T follicular helper cell (primary cell): ENCODE results near the gene PCED1B.

Source experiments
- DNase-seq: peaks from one replicate; pipeline ENCODE4 v3.0.0-alpha.2; 2020; ENCODE audit warnings: low read depth

PCED1B gene

DNA sequence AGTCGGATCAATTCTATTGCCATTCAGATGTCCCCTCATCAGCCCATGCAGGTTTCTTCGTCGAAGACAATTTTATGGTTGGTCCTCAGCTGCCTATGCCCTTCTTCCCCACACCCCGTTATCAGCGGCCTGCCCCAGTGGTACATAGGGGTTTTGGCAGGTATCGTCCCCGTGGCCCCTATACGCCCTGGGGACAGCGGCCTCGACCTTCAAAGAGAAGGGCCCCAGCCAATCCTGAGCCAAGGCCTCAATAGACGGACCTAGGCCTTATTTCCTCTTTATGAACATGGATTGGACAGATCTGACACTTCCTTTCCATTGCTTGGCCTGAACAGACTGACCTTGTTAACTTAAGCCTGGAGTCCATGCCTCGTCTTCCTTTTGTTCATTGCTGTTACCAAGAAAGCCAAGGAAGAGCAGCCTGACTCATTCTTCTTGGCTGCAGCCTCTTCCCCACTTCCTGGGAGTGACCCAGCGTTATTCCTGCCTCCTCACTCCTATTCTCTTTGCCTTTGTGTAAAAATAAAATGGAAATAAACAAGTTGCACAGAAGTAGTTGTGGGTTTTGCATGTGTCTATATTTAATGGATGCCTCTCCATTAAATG is 156.8 kb downstream of the PCED1B start:
- DNase-seq = no peak

DNA sequence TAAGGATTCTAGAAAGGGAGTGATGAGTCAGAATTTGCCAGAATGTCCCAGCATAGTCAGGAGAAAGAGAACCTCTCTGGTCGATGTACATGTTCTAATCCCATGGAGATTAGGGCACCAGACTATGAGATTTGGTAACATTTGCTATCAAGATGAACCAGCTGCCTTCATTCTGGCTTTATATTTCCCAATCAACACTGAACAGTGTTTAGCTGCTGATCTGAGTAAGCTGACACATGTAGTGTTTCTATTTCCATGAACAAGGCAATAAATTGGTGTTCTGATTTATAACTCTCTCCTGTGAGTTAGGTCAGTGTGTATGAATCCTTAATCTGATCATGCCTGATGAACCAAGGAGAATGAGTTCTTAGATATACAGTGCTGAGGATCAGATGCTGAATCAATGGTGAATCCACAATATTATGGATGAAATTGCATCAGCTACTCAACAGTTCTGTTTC is 158.4 kb downstream of the PCED1B start:
- DNase-seq = no peak

DNA sequence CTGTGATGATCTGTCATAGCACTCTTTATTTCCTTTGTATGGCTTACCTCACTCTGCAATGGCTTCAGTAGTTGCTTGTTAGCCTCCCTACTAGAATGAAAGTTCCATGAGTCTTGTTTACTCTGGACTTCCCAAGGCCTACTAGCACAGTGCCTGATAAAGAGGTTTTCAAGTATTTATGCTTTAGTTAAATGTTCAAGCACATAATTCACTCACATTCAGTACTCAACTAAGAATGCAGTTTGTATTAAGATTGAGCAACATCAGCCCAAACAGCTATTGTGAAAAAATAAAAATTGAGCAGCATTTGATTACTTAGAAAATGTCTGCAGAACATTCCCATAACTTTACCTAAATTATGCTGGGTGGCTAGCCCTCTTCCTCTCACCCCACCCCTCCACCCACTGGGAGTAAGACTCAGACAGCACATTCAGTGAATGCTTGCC is 159.3 kb downstream of the PCED1B start:
- no peak for DNase-seq

DNA sequence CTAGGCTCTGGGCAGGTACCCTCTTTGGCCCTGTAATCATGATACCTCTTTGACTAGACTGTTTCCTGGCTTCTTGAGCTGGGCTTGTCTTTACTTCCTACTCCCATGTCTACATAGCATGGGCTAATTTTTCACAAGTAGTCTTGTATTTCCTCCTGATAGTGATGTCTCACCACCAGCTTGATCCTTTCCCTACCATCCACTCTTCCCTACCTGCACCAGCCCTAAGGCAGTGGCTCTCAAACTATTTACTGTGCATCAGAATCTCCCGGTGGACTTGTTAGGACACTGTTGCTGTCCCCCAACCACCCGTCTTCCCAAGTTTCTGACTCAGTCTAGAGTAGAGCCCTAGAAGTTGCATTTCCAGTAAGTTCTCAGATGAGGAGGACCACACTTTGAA is 163.0 kb downstream of the PCED1B start:
- DNase-seq = no peak

DNA sequence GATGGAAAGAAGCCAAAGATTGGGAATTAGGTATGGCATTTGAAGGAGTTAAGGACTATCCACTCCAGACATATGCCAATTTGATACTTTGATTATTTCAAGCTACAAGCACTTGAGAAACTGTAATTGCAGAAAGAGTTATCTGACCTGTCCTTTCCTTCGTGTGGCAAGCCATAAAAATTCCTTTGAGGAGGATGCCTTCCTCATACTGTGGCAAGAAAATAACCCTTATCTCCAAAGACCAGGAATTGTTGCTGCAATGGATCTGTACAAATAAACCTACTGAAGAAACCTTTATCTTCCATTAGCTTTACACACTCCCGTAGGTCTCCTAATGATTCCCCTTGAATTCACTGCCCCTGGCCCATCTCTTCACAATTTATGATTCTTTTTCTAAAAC is 165.4 kb downstream of the PCED1B start:
- DNase-seq = no peak

DNA sequence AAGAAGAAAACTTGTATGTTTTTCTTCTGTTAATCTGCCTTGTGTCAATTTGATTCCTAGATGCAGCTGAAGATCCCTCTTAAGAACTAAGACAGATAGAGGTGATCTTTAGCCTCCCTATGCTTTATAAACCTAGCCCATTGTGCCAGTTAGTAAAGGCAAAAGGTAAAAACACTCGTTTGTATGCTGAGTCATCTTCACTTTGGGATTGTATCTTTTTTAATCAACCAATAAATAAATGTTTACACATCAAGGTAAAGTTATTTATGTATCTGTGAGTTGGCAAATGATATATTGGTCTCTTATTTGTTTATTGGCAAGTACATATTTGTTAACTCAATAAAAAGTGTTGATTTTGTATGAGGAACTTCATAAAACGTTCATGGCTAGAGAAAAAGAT is 166.2 kb downstream of the PCED1B start:
- DNase-seq = no peak

DNA sequence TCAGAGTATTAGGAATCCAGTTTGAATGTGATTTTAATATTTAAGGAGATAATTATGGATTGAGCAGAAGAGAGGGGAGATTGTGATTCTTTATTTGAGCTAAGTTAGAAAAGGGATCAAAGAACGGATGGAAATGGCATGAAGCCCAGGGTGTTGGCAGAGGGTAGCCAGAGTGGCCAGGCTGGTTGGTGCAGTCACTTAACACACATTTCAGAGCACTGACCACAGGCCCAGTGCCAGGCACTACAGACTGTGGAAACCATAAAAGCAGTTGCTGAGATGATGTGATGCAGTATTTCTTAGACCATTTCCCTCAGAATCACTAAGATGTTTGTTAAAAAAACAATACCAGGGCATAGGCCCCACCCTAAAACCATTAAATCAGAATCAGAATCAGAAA is 168.0 kb downstream of the PCED1B start:
- DNase-seq = no peak

DNA sequence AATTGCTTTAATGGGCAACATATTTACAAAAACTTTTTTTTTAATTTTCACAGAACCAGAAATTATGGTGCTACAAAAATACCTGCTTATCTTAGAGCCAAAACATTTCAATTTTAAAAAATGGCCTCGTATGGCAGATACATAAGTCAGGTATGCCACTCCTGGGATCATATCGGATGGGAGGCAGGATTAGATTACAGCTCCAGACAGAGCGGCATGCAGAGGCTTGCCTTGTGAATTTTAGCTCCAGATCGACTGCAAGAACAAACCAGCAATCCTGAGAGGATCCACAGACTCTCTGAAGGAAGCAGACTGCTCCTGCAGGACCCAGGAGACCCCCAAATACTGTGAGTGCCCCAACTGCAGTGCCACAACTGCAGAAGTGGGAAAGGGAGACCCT is 169.7 kb downstream of the PCED1B start:
- no peak for DNase-seq

DNA sequence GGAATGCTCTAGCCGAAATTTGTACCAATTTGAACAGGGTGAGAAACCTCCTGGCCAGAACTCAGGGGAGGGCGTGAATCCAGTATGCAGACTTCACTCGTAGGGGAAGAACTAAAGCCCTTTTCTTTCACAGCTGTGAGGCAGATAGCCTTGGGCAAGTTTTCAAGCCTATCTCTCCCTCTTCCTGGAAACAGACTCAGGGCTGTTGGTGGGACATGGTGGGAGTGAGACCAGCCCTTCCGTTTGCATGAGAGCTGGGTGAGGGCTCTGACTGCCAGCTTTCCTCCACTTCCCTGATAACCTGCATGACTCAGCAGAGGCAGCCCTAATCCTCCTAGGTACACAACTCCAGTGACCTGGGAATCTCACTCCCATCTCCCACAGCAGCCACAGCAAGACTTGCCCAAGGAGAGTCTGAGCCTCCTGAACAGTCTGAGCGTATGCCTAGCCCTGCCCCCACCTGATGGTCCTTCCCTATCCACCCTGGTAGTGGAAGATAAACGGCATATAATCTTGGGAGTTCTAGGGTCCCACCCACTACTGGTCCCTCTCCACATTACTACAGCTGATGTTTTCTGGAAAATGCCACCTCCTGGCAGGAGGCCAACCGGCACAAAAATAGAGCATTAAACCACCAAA is 170.4 kb downstream of the PCED1B start:
- no peak for DNase-seq

DNA sequence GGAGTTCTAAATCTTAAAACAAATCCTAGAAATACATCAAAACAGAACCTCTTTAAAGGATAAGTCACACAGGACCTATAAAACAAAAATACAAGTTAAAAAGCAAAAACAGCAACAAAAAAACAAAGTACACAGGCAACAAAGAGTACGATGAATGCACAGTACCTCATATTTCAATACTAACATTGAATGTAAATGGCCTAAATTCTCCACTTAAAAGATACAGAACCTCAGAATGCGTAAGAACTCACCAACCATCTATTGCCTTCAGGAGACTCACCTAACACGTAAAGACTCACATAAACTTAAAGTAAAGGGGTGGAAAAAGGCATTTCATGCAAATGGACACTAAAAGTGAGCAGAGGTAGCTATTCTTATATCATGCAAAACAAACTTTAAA is 172.5 kb downstream of the PCED1B start:
- DNase-seq = no peak

DNA sequence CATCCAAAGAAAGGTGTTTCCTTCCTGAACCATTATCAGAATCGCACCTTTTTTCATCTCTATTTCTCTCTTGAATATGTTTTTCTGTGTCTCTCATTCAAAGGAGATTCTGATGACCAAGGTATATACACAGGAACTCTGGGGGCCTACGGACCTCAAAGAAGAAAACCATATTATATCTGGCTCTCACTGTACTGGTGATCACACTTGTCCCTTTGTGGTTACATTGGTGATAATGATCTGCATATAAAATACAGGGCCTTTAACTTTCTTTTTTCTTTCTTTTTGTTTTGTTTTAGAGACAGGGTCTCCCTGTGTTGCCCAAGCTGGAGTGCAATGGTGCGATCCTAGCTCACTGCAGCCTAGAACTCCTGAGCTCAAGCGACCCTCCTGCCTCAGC is 185.5 kb downstream of the PCED1B start:
- no peak for DNase-seq

DNA sequence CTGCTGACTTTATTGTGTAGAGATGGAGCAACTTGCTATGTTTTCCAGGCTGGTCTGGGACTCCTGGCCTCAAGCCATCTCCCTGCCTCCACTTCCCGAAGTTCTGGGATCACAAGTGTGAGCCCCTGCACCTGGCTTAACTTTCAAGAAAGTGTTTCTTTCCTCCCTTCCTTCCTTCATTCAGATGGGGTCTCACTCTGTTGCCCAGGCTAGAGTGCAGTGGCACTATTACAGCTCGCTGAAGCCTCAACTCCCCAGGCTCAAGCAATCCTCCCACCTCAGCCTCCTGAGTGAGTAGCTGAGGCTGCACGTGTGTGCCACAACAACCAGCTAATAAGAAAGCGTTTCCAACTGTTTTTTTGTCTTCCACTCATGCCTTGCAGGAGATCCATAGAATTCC is 186.0 kb downstream of the PCED1B start:
- no peak for DNase-seq

DNA sequence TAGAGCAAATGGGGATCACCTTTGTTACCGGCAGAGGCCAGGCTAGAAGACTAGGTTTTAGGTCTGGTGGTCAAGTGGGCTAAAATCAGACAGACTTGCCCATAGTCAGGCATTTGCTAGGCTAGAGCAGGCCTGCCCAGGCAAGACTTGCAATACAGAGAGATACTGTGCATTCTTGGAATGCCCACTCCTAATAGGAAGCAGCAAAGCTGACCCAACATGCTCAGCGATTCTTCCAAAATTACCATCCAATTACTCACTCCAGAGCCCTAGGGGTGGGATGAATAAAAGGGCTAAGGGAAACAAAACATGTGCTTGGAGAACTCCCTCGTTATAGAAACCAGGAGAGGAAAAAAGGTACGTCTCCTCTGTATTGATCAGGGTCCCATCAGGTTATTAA is 188.2 kb downstream of the PCED1B start:
- no peak for DNase-seq

DNA sequence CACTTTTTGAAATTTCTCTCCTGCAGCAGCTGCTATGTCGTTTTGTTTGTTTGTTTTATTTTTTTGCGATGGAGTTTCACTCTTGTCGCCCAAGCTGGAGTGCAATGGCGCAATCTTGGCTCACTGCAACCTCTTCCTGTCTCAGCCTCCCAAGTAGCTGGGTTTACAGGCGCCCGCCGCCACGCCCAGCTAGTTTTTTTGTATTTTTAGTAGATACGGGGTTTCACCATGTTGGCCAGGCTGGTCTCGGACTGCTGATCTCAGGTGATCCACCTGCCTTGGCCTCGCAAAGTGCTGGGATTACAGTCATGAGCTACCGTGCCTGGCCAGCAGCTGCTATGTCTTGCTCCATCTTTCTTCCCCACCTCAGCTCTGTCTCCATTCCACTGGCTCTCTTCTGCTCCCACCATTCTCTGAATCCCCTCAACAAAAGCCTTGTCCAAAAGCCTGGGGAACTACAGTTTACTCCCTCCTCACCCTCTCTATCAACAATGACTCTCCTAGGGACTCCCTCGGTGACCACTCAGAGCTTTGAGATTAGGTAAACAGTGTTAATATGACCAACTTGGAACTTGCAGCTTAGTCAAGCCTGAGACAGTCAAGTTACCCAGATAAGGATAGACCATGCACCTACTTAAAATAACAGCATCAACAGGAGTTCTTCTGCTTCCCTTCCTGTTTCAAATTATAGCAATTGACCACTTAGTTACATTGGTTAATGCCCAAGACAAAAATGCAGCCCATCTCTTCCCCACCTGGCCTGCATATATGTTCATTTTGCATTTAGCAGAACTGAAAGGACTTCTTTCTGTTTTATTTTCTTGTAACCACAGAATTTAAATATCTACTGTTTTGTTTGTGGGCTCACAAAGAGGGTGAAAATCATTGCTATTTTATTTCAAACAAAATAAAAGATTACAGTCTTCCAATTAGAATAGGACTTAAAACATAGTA is 189.4 kb downstream of the PCED1B start:
- no peak for DNase-seq

DNA sequence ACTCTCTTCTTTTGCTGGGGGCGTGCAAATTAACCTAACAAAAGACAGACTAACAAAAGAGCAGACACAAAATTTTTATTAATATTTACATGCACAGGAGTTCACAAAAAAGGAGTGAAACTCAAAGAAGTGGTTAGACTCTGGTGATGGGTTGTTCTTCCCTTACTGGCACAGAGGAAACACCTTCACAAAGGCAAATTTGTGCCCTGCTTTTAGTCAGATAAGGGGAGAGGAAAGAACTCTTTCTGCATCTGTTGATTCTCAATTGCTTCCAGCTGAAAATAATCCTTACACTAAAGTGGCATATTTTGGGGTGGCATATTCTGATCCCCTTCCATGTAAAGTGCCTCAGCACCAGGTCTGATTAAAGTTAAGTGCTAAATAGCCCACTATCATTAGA is 190.5 kb downstream of the PCED1B start:
- DNase-seq = no peak

DNA sequence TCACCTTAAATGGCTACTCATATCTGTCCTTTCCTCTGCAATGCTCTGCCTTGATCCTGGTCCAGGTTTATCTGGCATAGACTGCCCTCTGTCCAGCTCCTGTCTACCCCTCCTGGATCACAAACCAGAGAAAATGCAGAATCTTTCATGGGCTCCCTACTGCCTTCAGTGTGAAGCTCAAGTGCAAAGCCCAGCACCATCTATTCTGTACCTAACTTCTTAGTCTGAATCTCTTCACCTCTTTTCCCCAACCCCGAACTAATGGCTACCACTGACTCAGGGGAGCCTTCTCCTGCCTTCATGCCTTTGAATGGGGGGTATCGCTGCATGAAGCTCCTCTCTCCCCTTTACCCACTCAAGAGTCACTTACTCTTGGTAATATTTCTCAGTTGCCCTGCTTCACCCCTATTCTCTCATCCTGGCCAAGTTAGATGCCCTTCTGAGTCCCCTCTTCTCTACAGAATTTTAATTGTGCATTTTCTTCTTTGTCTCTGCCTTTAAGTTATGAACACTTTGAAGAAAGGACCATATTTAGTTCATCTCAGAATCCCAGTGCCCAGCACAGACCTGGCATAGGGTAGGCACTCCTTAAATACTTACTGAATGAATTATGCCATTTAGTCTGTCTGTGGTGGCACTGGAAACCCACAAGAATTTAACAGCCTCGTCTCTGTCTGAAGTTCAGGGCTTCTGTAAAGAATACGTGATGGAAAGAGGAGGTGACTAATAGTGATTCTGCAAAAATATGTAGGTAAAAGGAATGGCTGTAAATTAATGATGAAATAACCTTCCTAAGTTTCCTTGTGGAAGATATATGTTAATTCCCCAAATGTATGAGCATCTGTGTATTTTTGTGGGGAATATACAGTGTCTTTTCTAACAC is 191.6 kb downstream of the PCED1B start:
- no peak for DNase-seq

DNA sequence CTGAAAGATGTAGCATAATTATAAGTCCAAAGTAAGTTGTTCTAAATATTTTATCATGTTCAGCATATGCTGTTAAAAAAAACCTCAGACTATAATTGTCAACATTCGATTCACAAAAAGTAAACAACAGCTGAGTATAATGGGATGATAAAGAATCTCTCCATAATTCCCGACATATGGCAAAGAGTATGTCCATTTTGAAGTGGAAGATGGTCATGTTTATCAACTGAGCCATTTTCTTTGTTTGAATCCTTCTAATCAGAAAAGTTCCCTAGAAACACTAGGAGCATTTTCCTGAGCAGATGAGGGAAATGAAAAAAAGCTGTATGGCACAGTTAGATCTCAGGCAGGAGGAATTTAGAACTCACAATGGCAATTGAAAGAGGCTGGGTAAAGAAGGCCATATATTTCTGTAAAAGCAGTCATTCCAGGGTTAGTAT is 192.4 kb downstream of the PCED1B start:
- DNase-seq = no peak

DNA sequence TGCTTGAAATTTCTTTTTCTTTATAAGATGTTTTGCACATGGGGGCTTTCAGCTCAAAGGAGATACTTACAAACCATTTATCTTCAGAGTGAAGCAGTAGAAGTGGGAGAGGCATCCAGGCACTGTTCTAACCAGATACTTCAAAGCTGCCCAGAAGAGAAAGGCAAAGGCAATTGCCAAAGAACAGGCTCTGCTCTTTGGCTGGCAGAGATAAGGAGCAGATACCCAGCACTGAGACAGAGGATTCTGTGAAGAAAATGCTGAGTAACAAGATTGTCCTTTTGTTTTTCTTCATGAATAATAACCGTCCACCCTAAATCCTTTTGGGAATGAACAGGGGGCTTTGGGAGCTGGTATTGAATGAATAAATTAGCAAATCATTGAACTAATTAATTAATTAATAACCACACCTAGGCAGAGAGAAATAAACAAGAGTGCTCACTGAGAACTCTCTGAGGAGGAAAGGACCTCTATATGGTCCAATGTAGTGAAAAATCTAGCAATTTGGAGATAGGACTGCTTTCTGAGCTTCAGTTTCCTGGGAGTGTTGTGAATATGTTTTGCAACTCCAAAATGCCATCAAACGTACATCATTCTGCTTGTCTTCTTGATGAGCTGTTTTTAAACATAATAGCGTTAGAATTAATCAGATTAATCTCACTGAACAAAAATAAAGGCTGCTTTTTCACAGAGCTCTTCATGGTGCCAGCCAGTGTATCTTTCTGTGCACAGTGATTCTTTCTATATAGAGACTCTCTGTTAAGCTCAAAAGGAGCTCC is 193.2 kb downstream of the PCED1B start:
- DNase-seq = no peak

DNA sequence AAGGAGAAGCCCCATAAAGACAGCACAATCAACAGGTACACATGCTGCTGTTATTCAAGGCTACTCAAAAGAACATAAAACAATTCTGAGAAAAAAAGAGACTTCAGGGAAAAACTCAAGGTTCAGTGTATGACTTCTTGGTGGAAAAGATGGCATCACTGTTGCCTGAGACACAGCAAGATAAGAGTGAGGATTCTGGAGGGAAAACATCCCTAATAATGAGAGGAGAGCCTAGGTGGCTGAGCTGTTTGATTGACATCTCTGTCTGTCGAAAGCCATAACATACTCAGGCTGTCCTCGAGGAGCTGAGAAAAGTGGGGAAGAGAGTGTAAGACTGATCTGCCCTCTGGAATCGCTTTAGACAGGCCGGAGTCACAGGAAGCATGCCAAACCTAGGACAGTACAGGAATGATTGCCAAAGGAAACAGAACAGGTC is 193.8 kb downstream of the PCED1B start:
- DNase-seq = no peak

DNA sequence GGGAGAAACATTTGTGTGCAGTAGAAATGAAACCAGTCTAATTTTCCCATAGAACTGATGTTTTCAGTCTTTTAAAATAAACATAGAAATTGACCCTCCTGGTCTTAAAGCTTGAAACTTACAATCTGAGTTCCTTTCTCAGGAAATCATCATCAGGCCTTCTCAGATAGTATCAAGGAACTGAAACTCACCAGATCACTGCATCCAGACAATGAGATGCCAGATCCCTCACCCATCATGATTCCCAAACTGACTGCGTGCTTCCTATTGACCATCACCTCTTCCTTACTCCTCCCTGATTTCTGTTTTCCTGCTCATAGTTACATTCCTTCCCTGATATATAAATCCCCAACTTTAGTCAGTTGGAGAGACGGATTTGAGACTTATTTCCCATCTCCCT is 195.3 kb downstream of the PCED1B start:
- DNase-seq = no peak

DNA sequence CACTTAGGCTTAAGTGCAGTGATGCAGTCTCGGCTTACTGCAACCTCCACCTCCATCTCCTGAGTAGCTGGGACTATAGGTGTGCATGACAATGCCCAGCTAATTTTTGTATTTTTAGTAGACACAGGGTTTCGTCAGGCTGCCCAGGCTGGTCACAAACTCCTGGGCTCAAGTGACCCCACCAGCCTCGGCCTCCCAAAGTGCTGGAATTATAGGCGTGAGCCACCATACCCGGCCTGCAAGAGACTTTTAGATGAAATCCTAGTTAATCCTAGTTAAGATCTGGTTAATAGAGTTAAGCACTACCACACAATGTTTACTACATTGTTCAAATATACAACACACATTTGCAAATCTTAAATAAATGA is 196.8 kb downstream of the PCED1B start:
- no peak for DNase-seq
